ENCODE data around the gene IGSF8. TPM values are rescaled to one million over a fixed set of nuclear protein-coding genes. Genes with fewer than 3 reads are reported as not detected.

IGSF8 gene
- total RNA-seq, 1 experiment from 2014 or later: 14.0 TPM

DNA sequence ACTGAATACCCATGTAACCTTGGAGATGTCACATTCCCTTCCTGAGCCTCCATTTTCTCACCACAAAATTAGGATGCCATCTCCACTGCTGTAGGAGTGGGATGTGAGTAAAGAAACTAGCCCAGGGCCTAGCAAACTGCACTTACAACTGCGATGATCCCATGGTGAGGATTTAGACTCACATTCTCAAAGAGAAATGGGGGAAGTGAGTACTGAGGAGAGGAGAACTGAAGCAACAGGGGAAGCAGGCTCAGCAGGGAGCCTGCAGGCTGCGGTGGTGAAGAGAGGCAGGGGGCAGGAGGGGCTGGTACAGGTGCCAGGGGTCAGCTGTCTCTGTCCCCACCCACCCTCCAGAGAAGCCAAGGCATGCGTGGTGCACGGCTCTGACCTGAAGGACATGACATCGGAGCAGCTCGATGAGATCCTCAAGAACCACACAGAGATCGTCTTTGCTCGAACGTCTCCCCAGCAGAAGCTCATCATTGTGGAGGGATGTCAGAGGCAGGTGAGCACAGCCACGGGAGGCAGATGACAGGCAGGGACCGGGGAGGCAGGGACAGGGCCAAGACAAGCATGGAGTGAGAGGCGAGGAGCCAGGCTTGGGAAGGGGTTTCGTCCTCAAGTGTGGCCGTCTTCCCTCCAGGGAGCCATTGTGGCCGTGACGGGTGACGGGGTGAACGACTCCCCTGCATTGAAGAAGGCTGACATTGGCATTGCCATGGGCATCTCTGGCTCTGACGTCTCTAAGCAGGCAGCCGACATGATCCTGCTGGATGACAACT lies 36.6 kb upstream of the IGSF8 start:
- H3K9me3 ChIP-seq (ENCODE audit: low read depth, low read length, poor library complexity, severe bottlenecking): no peaks in the 10 kb centered on the region
- H3K4me1 ChIP-seq (ENCODE audit: insufficient read depth, low read length, poor library complexity, severe bottlenecking): no peaks in the 10 kb centered on the region
- no peak for TF ChIP-seq CTCF (conservative IDR thresholded peaks at IDR 0.05; ENCODE audit: low read depth, low read length)
- TF ChIP-seq EZH2 (IDR thresholded peaks at IDR 0.05; ENCODE audit: borderline replicate concordance, low read depth, low read length, poor library complexity, severe bottlenecking): no peak
- no peak for DNase-seq (ENCODE audit: low spot score)
- ChIA-PET CTCF (no interaction called here), POLR2A (ENCODE audit: low non-redundant PET) (no interaction called here)
- H3K27ac ChIP-seq (ENCODE audit: low read depth, low read length, poor library complexity, severe bottlenecking): no peak overlapping the region
- intact Hi-C loops (cut with micrococcal nuclease; ENCODE audit: unreplicated experiment): no loop called here
- H3K4me3 ChIP-seq (ENCODE audit: low read depth, low read length, poor library complexity, severe bottlenecking): no peak overlapping the region
- no peaks in the 10 kb centered on the region for H3K36me3 ChIP-seq (ENCODE audit: insufficient read depth, low read length, poor library complexity, severe bottlenecking)
- no TSS peak for BruUV-seq (replicated peaks)
- H3K27me3 ChIP-seq (replicated peaks; ENCODE audit: insufficient read depth, low read depth, low read length, poor library complexity): no peaks in the 10 kb centered on the region

DNA sequence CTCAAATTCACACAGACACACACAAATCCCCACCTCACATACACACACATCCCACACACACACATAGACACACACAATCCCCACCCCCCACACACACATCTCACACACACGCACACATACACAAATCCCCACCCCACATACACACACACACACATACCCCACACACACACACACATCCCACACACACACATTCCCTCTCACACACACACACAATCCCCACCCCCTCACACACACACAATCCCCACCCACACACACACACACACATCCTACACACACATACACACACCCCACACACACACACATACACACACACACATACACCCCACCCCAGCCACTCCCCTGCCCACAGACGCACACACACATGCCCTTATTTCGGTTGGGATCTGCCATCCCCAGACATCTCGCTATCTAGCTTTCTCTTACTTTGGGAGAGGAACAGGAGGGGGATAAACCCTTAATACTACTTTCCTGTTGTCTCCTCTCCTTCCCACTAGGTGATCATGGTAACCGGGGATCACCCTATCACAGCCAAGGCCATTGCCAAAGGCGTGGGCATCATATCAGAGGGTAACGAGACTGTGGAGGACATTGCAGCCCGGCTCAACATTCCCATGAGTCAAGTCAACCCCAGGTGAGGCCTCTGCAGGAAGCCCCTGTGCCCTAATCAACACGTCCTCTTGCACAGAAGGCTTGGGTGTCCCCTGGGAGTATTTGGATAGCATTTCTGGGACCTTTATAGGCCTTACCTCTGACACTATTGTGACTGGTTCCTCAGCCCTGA lies 35.8 kb upstream of the IGSF8 start:
- DNase-seq (ENCODE audit: low spot score): no peak
- POLR2A ChIA-PET (ENCODE audit: low non-redundant PET): no interaction called here
- no peaks in the 10 kb centered on the region for H3K9me3 ChIP-seq (ENCODE audit: low read depth, low read length, poor library complexity, severe bottlenecking)
- CTCF ChIA-PET: no interaction called here
- no peak overlapping the region for H3K27ac ChIP-seq (ENCODE audit: low read depth, low read length, poor library complexity, severe bottlenecking)
- TF ChIP-seq CTCF (conservative IDR thresholded peaks at IDR 0.05; ENCODE audit: low read depth, low read length) (no peak), EZH2 (IDR thresholded peaks at IDR 0.05; ENCODE audit: borderline replicate concordance, low read depth, low read length, poor library complexity, severe bottlenecking) (no peak)
- no peaks in the 10 kb centered on the region for H3K36me3 ChIP-seq (ENCODE audit: insufficient read depth, low read length, poor library complexity, severe bottlenecking)
- H3K27me3 ChIP-seq (replicated peaks; ENCODE audit: insufficient read depth, low read depth, low read length, poor library complexity): no peaks in the 10 kb centered on the region
- H3K4me3 ChIP-seq (ENCODE audit: low read depth, low read length, poor library complexity, severe bottlenecking): no peak overlapping the region
- intact Hi-C loops (cut with micrococcal nuclease; ENCODE audit: unreplicated experiment): no loop called here
- BruUV-seq (replicated peaks): no TSS peak
- H3K4me1 ChIP-seq (ENCODE audit: insufficient read depth, low read length, poor library complexity, severe bottlenecking): no peaks in the 10 kb centered on the region

DNA sequence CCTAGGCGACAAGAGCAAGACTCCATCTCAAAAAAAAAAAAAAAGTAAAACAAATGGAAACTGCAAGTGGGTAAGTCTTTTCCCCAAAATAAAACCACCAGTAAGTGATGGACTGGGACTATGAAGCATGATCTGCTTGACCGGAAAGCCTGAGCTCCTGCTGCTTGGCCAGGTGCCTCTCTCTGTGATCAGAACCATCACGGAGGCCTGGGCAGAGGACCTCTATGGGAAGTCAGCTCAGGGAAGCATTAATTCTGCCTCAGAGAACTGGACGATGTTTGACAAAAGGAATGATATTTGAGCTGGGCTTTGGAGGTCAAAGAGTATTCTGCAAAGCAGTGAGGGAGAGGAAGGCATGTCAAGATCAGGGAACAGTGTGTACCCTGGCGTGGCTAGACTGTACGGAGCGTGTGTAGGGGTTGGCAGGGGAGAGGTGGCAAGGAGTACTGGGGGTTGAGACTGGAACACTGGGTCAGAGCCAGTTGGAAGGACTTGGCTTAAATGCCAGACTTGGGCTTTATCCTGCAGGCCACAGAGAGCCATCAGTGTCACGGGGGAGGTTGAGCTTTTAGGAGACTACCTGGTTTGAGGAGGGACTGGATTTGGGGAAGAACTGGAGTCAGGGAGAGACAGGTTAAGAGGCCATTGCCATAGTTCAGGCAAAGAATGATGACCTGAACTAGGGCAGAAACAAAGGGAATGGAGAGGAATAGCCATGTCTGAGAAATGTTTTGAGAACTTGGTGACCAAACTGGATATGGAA lies 33.6 kb upstream of the IGSF8 start:
- no TSS peak for BruUV-seq (replicated peaks)
- Histone ChIP-seq H3K4me3 (ENCODE audit: low read depth, low read length, poor library complexity, severe bottlenecking) (no peak overlapping the region), H3K27ac (ENCODE audit: low read depth, low read length, poor library complexity, severe bottlenecking) (no peak overlapping the region), H3K9me3 (ENCODE audit: low read depth, low read length, poor library complexity, severe bottlenecking) (no peaks in the 10 kb centered on the region), H3K4me1 (ENCODE audit: insufficient read depth, low read length, poor library complexity, severe bottlenecking) (no peaks in the 10 kb centered on the region), H3K36me3 (ENCODE audit: insufficient read depth, low read length, poor library complexity, severe bottlenecking) (no peaks in the 10 kb centered on the region), H3K27me3 (replicated peaks; ENCODE audit: insufficient read depth, low read depth, low read length, poor library complexity) (no peaks in the 10 kb centered on the region)
- no peak for TF ChIP-seq CTCF (conservative IDR thresholded peaks at IDR 0.05; ENCODE audit: low read depth, low read length)
- TF ChIP-seq EZH2 (IDR thresholded peaks at IDR 0.05; ENCODE audit: borderline replicate concordance, low read depth, low read length, poor library complexity, severe bottlenecking): no peak
- ChIA-PET CTCF (no interaction called here), POLR2A (ENCODE audit: low non-redundant PET) (no interaction called here)
- no peak for DNase-seq (ENCODE audit: low spot score)
- intact Hi-C loops (cut with micrococcal nuclease; ENCODE audit: unreplicated experiment): no loop called here

Measured in A673 (cell line).